ELF-1 (cell line): Measurements from ENCODE around the gene FBN3.
A peak's percentile ranks its signal among the peaks of the same experiment; 100 is the strongest.
"Not testable (repeated sequence)": the region's sequence is repeated elsewhere in the genome, so short reads cannot be mapped to it uniquely, and the experiment has no call there.

Experiments used
- DNase-seq: peaks from one replicate; pipeline ENCODE4 v3.0.0-alpha.2; 2016; ENCODE audit warnings: low read depth, low spot score

Gene FBN3

GRCh38 chr19:8149261-8150094 is at the start of gene FBN3:
FBN3 (minus strand) TSS chr19:8149592; CDS start chr19:8147480, 2,112 bp downstream.
- peak; percentile 62 for DNase-seq

- no peak for DNase-seq
These were observed 47.0 kb upstream of the FBN3 start for GRCh38 chr19:8196271-8196927.

GRCh38 chr19:8194528-8195267 is 45.3 kb upstream of the FBN3 start:
- DNase-seq: no peak

GRCh38 chr19:8192221-8192820 is 42.9 kb upstream of the FBN3 start:
- peak; percentile 88 for DNase-seq

- DNase-seq: no peak
These were observed 36.1 kb upstream of the FBN3 start for GRCh38 chr19:8185343-8186068.

- no peak for DNase-seq
These were observed 34.9 kb upstream of the FBN3 start for GRCh38 chr19:8184274-8184673.

GRCh38 chr19:8180018-8180417 is 30.6 kb upstream of the FBN3 start:
- DNase-seq: no peak

- no peak for DNase-seq
These were observed 25.3 kb upstream of the FBN3 start for GRCh38 chr19:8174706-8175105.

GRCh38 chr19:8168537-8168936 is 19.1 kb upstream of the FBN3 start:
- no peak for DNase-seq

- DNase-seq: no peak
These were observed 18.6 kb upstream of the FBN3 start for GRCh38 chr19:8167985-8168384.

- DNase-seq: no peak
These were observed 14.4 kb upstream of the FBN3 start for GRCh38 chr19:8163759-8164158.

GRCh38 chr19:8161135-8161646 is 11.8 kb upstream of the FBN3 start:
- DNase-seq: peak; percentile 71

- DNase-seq: not testable (repeated sequence)
These were observed 9.9 kb upstream of the FBN3 start for GRCh38 chr19:8159322-8159721.

GRCh38 chr19:8158411-8159074 is 9.2 kb upstream of the FBN3 start:
- DNase-seq: peak; percentile 72

GRCh38 chr19:8155318-8155717 is 5.9 kb upstream of the FBN3 start:
- DNase-seq: no peak

- DNase-seq: peak; percentile 66
These were observed 4.6 kb upstream of the FBN3 start for GRCh38 chr19:8154014-8154413.

GRCh38 chr19:8151767-8152035 is 2.3 kb upstream of the FBN3 start:
- DNase-seq: no peak

- no peak for DNase-seq
These were observed 1.8 kb upstream of the FBN3 start for GRCh38 chr19:8150998-8151766.

- no peak for DNase-seq
These were observed 930 bp upstream of the FBN3 start for GRCh38 chr19:8150178-8150865.
